ENCODE data around the gene CTNNA1.
"Not testable (repeated sequence)": the region's sequence is repeated elsewhere in the genome, so short reads cannot be mapped to it uniquely, and the experiment has no call there.

CTNNA1 gene

GRCh38 chr5:138760448-138761110 is 7.4 kb downstream of the CTNNA1 start:
- no peak for DNase-seq (ENCODE audit: low read depth in 2 of 3, low spot score in 2 of 3)

GRCh38 chr5:138761115-138761514 is 7.9 kb downstream of the CTNNA1 start:
- not testable (repeated sequence) for DNase-seq (ENCODE audit: low read depth in 2 of 3, low spot score in 2 of 3)

- not testable (repeated sequence) for DNase-seq (ENCODE audit: low read depth in 2 of 3, low spot score in 2 of 3)
These were observed 8.4 kb downstream of the CTNNA1 start for GRCh38 chr5:138761670-138762069.

GRCh38 chr5:138762110-138762509 is 8.9 kb downstream of the CTNNA1 start:
- DNase-seq (ENCODE audit: low read depth in 2 of 3, low spot score in 2 of 3), result no peak

- no peak for DNase-seq (ENCODE audit: low read depth in 2 of 3, low spot score in 2 of 3)
These were observed 10.0 kb downstream of the CTNNA1 start for GRCh38 chr5:138763037-138763778.

GRCh38 chr5:138770291-138770690 is 17.1 kb downstream of the CTNNA1 start:
- DNase-seq (ENCODE audit: low read depth in 2 of 3, low spot score in 2 of 3), result no peak

GRCh38 chr5:138770977-138771376 is 17.8 kb downstream of the CTNNA1 start:
- no peak for DNase-seq (ENCODE audit: low read depth in 2 of 3, low spot score in 2 of 3)

GRCh38 chr5:138772986-138773594 is 19.9 kb downstream of the CTNNA1 start:
- DNase-seq (ENCODE audit: low read depth in 2 of 3, low spot score in 2 of 3), result no peak

GRCh38 chr5:138773624-138774023 is 20.4 kb downstream of the CTNNA1 start:
- not testable (repeated sequence) for DNase-seq (ENCODE audit: low read depth in 2 of 3, low spot score in 2 of 3)

- DNase-seq (ENCODE audit: low read depth in 2 of 3, low spot score in 2 of 3), result no peak
These were observed 21.8 kb downstream of the CTNNA1 start for GRCh38 chr5:138775034-138775433.

GRCh38 chr5:138778234-138778633 is 25.0 kb downstream of the CTNNA1 start:
- no peak for DNase-seq (ENCODE audit: low read depth in 2 of 3, low spot score in 2 of 3)

- no peak for DNase-seq (ENCODE audit: low read depth in 2 of 3, low spot score in 2 of 3)
These were observed 30.8 kb downstream of the CTNNA1 start for GRCh38 chr5:138783976-138784375.

GRCh38 chr5:138784590-138784989 is 31.4 kb downstream of the CTNNA1 start:
- DNase-seq (ENCODE audit: low read depth in 2 of 3, low spot score in 2 of 3), result no peak

GRCh38 chr5:138789771-138790242 is 36.6 kb downstream of the CTNNA1 start:
- no peak for DNase-seq (ENCODE audit: low read depth in 2 of 3, low spot score in 2 of 3)

GRCh38 chr5:138790684-138791083 is 37.5 kb downstream of the CTNNA1 start:
- DNase-seq (ENCODE audit: low read depth in 2 of 3, low spot score in 2 of 3), result no peak

- no peak for DNase-seq (ENCODE audit: low read depth in 2 of 3, low spot score in 2 of 3)
These were observed 39.1 kb downstream of the CTNNA1 start for GRCh38 chr5:138792195-138792790.

GRCh38 chr5:138793575-138793974 is 40.4 kb downstream of the CTNNA1 start:
- no peak for DNase-seq (ENCODE audit: low read depth in 2 of 3, low spot score in 2 of 3)

- no peak for DNase-seq (ENCODE audit: low read depth in 2 of 3, low spot score in 2 of 3)
These were observed 50.1 kb downstream of the CTNNA1 start for GRCh38 chr5:138803285-138803684.

- no peak for DNase-seq (ENCODE audit: low read depth in 2 of 3, low spot score in 2 of 3)
These were observed 50.7 kb downstream of the CTNNA1 start for GRCh38 chr5:138803935-138804334.

GRCh38 chr5:138805096-138805495 is 51.9 kb downstream of the CTNNA1 start:
- DNase-seq (ENCODE audit: low read depth in 2 of 3, low spot score in 2 of 3), result no peak

GRCh38 chr5:138807182-138807581 is 54.0 kb downstream of the CTNNA1 start:
- no peak for DNase-seq (ENCODE audit: low read depth in 2 of 3, low spot score in 2 of 3)

GRCh38 chr5:138809391-138809790 is 56.2 kb downstream of the CTNNA1 start:
- no peak for DNase-seq (ENCODE audit: low read depth in 2 of 3, low spot score in 2 of 3)
